Activated CD4-positive, alpha-beta T cell treated with anti-CD3 and anti-CD28 coated beads for 36 hours (primary cell): ENCODE measurements around the gene RCHY1. TPM values are rescaled to one million over a fixed set of nuclear protein-coding genes. Genes with fewer than 3 reads are reported as not detected.
A peak's percentile ranks its signal among the peaks of the same experiment; 100 is the strongest.
"Not testable (repeated sequence)": the region's sequence is repeated elsewhere in the genome, so short reads cannot be mapped to it uniquely, and the experiment has no call there.

Source experiments
- ATAC-seq: fragments of 200-7000 bp; cut with Tn5 transposase; one replicate; pipeline ENCODE4 v1.10.0; 2021; ENCODE audit warnings: mild to moderate bottlenecking, moderate library complexity
- CTCF ChIA-PET: fragments of 350-600 bp; sonication (Branson Sonifier 250); formaldehyde crosslinking; loops from one replicate; lab custom pipeline; 2021; ENCODE audit warnings: antibody characterized with exemption; lab: Charles Lee
- POLR2A ChIA-PET: fragments of 350-600 bp; sonication (Branson Sonifier 250); formaldehyde crosslinking; loops from one replicate; lab custom pipeline; 2021; ENCODE audit warnings: antibody characterized with exemption, inconsistent platforms; lab: Charles Lee
- DNase-seq: peaks from one replicate; pipeline ENCODE4 v3.0.0-alpha.2; 2020
- H3K27ac Mint-ChIP-seq: one replicate; pipeline ENCODE4 v1.8.0; 2021; ENCODE audit warnings: mixed read lengths
- H3K27me3 Mint-ChIP-seq: one replicate; pipeline ENCODE4 v1.8.0; 2021; ENCODE audit warnings: mixed read lengths
- H3K36me3 Mint-ChIP-seq: one replicate; pipeline ENCODE4 v1.8.0; 2021; ENCODE audit warnings: low read depth, mixed read lengths
- H3K4me1 Mint-ChIP-seq: one replicate; pipeline ENCODE4 v1.8.0; 2021; ENCODE audit warnings: mixed read lengths
- H3K4me3 Mint-ChIP-seq: one replicate; pipeline ENCODE4 v1.8.0; 2021; ENCODE audit warnings: mild to moderate bottlenecking, moderate library complexity, mixed read lengths
- H3K9me3 Mint-ChIP-seq: one replicate; pipeline ENCODE4 v1.8.0; 2021; ENCODE audit warnings: low read depth, mixed read lengths
- intact Hi-C, 2 experiments: fragments of 100-400 bp; cut with DNase I in 1 of 2; cut with micrococcal nuclease in 1 of 2; formaldehyde crosslinking; loops; one replicate each; pipeline versions ENCODE4 v1.14.2 to v1.15.1; 2022 to 2024; cut with DNase I, micrococcal nuclease
- total RNA-seq, 2 experiments: library from RNA; stranded (reverse); gene quantifications; one replicate each; pipeline ENCODE4 v1.2.3, GENCODE V29; 2021

Gene RCHY1
- total RNA-seq = 10 to 100 TPM; 32.9 to 33.7 TPM

DNA sequence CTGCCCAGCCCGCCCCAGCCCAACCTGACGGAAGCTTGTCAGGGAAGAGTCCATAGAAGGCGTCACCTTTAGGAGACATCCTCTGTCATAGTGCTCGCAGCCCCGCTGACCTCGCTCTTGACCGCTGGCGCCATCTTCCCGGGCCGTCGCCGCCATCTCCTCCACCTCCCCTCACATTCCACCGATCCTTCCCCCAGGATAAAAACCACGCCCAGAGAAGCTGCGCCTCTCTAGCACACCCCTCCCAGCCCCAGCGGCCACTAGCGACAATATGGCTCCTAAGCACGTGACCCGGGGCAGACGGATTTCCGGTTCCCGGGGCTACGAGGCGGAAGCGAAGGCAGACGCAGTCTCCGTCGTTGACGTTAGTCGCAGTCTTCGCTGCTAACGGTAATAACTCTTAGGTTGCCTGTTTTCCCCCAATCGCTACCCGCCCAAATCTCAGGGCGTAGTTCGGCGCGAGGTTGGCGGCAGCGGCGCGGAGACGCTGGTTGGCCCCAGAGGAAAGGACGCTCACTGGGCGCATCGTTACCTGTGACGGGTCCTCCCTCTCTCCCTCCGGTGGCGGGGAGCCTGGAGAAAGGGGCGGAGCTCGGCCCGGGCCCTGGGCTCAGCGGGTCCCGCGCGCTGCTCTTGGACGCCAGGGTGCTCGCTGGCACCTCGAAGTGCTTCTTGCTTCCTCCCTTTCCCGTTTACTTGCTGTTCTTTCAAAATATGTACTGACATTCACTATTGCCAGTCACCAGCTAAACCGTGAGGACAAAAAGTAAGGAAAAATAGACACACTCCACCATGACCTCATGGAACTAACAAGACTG, at the start of gene RCHY1, which contains the start of gene THAP6:
Gene RCHY1 (minus strand): TSS at position 273 of the 818 bp plus-strand sequence. CDS start 117 bp downstream, at position 156.
Gene THAP6 (plus strand): TSS at position 343 of the 818 bp plus-strand sequence. CDS start 980 bp downstream, outside the sequence.
- CTCF ChIA-PET = interaction anchor here (0.5 to 3.0 kb wide), 8 partner anchors 12 to 210 kb away, joined by 3 to 17 read pairs (median 4); partner anchors contain the start of gene USO1
- Mint-ChIP-seq H3K27ac (peak within 1 kb of the TSS; percentile 95), H3K4me1 (peaks cover 39% of the 10 kb centered on the region), H3K9me3 (no peaks in the 10 kb centered on the region), H3K27me3 (no peaks in the 10 kb centered on the region), H3K4me3 (no peak within 1 kb of the TSS), H3K36me3 (peaks cover 33% of the 10 kb centered on the region)
- ATAC-seq (peak; percentile 93), DNase-seq (peak; percentile 95)
- POLR2A ChIA-PET = interaction anchor here (0.5 to 1.9 kb wide), 4 partner anchors 134 to 213 kb away, joined by 3 to 8 read pairs (median 4); partner anchors contain the start of gene USO1
- intact Hi-C loops = loop anchor here (1.0 to 10.0 kb wide), 10 partner anchors 116 to 1640 kb away; partner anchors contain the start of genes G3BP2 (in 2 of the 2), NUP54 (in 2 of the 2), USO1 (in 2 of the 2) and CCNG2 (in 1 of the 2)

DNA sequence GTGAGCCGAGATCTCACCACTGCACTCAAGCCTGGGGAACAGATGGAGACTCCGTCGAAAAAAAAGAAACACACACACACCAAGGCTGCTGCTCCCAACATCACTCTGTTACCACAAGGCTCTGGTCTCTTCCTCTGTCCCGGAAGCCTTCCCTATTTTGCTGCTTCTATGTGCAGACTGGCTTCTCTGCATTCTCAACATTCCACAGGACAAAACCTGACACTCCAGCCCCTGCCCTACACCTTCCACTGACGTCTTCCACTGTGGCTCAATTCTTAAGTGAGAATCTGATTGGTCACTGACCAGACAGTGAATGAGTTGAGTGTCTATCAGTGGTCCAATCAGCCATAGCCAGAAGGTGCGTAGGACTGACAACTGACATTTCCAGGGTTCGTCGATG, 47.6 kb upstream of the RCHY1 start:
- ChIA-PET CTCF (no interaction called here), POLR2A (no interaction called here)
- Mint-ChIP-seq H3K27me3 (peaks cover 4% of the 10 kb centered on the region), H3K9me3 (no peaks in the 10 kb centered on the region), H3K4me1 (no peaks in the 10 kb centered on the region), H3K4me3 (no peak overlapping the region), H3K36me3 (no peaks in the 10 kb centered on the region), H3K27ac (no peak overlapping the region)
- intact Hi-C loops = no loop called here
- ATAC-seq = no peak
- DNase-seq = no peak

DNA sequence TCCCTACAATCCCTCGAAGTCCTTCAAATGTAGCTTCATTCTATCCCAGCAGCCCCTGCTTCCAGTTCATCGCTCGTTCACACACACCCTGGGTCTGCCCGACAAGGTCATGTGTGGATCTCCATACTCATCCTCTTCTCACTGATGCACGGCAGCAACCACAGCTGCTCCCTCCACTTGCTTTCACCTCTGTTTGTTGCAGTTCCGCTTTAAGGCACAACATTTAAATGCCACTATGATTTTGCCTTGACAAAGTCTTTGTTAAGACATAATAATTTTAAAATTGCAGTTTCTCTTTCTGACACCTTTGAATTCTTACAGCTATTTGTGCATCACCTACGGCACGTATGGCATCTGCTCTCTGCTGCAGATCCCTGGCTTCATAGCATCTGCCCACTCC, 43.5 kb upstream of the RCHY1 start:
- ChIA-PET POLR2A (no interaction called here), CTCF (interaction anchor here (0.6 to 0.7 kb wide), 2 partner anchors 110 to 248 kb away, joined by 3 read pairs; no protein-coding TSS in a partner anchor)
- DNase-seq (no peak), ATAC-seq (no peak)
- Mint-ChIP-seq H3K4me1 (no peaks in the 10 kb centered on the region), H3K4me3 (no peak overlapping the region), H3K27ac (no peak overlapping the region), H3K9me3 (no peaks in the 10 kb centered on the region), H3K36me3 (no peaks in the 10 kb centered on the region), H3K27me3 (peaks cover 2% of the 10 kb centered on the region)
- intact Hi-C loops = no loop called here

DNA sequence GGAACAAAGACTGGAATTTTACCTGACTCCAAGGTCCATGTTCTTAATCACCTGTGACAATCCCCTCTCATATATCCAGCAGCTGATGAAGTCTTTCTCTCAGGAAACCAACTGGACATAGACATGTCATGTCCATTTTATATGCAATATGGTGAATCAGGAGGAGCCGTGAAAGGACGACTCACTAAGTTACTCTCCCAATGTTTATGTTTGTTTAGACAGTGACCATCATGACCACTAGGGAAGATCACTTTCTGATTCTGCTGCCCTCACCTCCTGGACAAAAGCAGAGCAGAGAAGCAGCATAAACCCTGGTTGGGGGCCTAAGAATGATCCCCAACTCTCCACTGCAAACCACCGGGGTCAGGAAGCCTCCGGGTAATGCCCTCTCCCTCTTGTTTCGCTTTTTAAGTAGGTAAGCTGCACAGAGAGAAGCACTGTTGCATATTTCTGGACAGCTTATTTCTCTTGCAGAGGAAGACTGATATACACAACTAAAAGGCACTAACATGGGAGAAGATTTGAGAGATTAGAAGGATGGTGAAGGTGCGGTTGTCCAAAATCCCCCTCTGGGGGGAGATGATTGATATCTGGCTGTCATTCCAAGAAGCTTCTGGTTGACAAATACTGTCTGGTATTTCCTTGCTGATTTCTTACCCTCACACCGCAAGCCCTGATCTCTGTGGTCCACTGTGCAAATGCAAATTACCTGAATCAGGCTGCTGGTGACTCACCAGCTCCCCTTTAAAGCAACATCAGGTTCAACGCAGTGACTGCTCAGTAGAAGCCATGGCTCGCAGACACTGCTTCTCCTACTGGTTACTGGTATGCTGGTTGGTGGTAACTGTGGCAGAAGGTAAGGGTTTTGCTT, 41.3 kb upstream of the RCHY1 start, which contains the start of gene ODAPH:
Gene ODAPH (plus strand): TSS at position 773 of the 871 bp plus-strand sequence. CDS start 17 bp downstream, at position 790.
- DNase-seq (peak; percentile 47), ATAC-seq (peak; percentile 86)
- Mint-ChIP-seq H3K27ac (no peak within 1 kb of the TSS), H3K27me3 (peaks cover 2% of the 10 kb centered on the region), H3K36me3 (no peaks in the 10 kb centered on the region), H3K9me3 (no peaks in the 10 kb centered on the region), H3K4me3 (no peak within 1 kb of the TSS), H3K4me1 (no peaks in the 10 kb centered on the region)
- intact Hi-C loops = no loop called here
- CTCF ChIA-PET = interaction anchor here (0.7 to 0.8 kb wide), 2 partner anchors 13 to 140 kb away, joined by 3 read pairs; no protein-coding TSS in a partner anchor
- POLR2A ChIA-PET = no interaction called here

DNA sequence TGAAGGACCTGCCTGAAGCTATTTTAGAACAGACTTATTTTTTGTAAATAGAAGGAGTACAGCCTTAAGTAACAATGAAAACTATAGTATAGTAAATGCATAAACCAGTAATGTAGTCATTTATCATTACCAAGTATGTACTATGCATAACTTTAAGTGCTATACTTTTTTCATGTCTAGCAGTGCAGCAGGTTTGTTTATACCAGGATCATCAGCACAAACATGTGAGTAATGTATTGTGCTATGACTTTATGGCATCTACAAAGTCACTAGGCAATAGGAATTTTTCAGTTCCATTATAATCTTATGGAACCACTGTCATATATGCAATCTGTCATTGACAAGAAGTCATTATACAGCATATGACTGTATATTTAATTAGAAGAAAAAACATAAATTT, 38.2 kb upstream of the RCHY1 start:
- Mint-ChIP-seq H3K27me3 (no peaks in the 10 kb centered on the region), H3K4me1 (no peaks in the 10 kb centered on the region), H3K27ac (no peak overlapping the region), H3K4me3 (no peak overlapping the region), H3K9me3 (no peaks in the 10 kb centered on the region), H3K36me3 (no peaks in the 10 kb centered on the region)
- POLR2A ChIA-PET = no interaction called here
- ATAC-seq = no peak
- CTCF ChIA-PET = no interaction called here
- no peak for DNase-seq
- intact Hi-C loops = no loop called here

DNA sequence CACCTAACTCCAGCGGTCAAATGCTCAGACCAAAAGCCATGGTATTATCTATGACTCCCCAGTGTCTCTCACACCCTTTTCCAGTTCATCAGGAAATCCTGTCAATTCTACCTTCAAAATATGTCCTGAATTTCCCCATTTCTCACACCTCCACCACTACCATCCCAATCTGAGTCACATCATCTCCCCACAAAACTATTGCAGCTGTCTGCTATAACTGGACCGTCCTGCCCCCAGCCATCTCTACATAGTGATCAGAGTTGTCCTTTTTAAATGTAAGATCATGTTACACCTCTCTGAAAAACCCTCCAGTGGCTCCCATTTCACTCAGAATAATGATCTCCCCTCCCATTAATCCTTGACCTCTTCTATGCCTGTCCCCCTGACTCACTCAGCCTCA, 34.8 kb upstream of the RCHY1 start:
- no peaks in the 10 kb centered on the region for H3K4me1 Mint-ChIP-seq
- H3K27ac Mint-ChIP-seq = no peak overlapping the region
- ATAC-seq (no peak), DNase-seq (no peak)
- no peaks in the 10 kb centered on the region for H3K9me3 Mint-ChIP-seq
- no peak overlapping the region for H3K4me3 Mint-ChIP-seq
- intact Hi-C loops = no loop called here
- ChIA-PET POLR2A (no interaction called here), CTCF (no interaction called here)
- H3K27me3 Mint-ChIP-seq = no peaks in the 10 kb centered on the region
- H3K36me3 Mint-ChIP-seq = no peaks in the 10 kb centered on the region

DNA sequence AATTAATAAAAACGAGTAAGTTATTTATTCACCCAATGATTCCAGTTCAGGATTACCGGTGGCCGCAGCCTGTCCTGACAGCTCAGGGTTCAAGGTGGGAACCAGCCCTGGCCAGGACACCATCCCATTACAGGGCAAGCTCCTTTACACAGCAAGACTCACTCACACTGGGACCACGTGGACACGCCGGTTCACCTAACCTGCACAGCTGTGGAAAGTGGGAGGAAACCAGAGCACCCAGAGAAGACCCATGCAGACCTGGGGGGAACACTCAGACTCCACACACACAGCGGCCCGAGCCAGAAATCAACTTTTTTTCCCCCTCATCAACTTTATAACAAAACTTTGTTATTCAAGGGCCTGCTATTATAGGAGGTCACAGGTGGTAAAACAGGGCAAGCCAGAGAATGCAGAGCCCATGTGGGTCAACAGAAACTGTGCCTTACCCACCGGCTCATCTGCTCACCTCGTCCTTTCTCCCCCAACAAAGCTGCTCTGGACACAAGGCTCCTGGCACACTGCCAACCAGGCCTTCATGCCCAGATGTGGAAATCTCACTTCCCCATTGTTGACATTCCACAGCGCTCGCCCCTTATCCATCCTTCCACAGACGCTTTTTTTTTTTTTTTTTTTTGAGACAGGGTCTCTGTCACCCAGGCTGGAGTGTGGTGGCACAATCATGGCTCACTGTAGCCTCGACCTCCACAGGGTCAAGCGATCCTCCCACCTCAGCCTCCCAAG, 33.6 kb upstream of the RCHY1 start:
- ChIA-PET POLR2A (no interaction called here), CTCF (interaction anchor here (0.5 to 0.6 kb wide), 2 partner anchors 11 to 1141 kb away, joined by 3 read pairs; no protein-coding TSS in a partner anchor)
- no peak overlapping the region for H3K4me3 Mint-ChIP-seq
- DNase-seq (no peak), ATAC-seq (no peak)
- no peak overlapping the region for H3K27ac Mint-ChIP-seq
- H3K4me1 Mint-ChIP-seq = no peaks in the 10 kb centered on the region
- no peaks in the 10 kb centered on the region for H3K9me3 Mint-ChIP-seq
- H3K27me3 Mint-ChIP-seq = no peaks in the 10 kb centered on the region
- H3K36me3 Mint-ChIP-seq = no peaks in the 10 kb centered on the region
- intact Hi-C loops = no loop called here

DNA sequence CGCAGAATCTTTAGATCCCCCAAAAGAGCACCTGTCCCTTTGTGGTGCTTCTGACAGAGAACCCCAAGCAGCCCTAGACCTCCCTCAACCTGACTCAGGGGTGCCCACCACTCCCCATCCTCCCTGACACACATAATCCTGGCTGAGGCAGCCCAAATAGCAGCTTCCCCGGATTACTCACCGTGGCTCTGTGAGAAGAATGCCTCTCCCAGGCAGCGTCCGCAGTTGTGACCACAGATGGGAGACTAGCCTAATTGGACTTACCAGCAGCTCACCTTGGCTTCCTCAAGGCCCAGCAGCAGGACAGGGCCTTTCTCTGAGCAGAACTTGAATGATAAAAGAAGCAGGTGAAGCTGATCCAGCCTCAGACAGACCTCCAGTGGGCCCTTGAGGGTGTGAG, 31.3 kb upstream of the RCHY1 start:
- CTCF ChIA-PET = no interaction called here
- H3K4me1 Mint-ChIP-seq = no peaks in the 10 kb centered on the region
- no peak overlapping the region for H3K27ac Mint-ChIP-seq
- DNase-seq (no peak), ATAC-seq (no peak)
- H3K36me3 Mint-ChIP-seq = no peaks in the 10 kb centered on the region
- no peaks in the 10 kb centered on the region for H3K27me3 Mint-ChIP-seq
- intact Hi-C loops = no loop called here
- no peaks in the 10 kb centered on the region for H3K9me3 Mint-ChIP-seq
- no peak overlapping the region for H3K4me3 Mint-ChIP-seq
- POLR2A ChIA-PET = no interaction called here

DNA sequence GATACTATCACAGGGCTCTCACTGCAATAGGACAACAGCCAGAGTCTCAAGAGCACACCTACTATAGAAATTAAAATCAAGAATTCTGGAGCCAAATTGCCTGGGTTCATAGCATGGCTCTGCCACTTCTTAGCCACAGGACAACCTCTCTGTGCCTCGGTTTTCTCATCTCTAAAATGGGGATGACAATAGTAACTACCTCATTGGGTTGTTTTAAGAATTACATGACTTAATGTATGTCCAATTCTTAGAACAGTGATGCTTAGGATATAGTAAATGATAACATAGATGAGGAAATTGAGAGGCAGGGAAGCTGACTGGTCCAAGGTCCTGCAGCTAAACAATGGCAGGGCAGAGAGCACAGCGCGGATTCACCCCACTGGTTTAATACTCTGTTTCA, 30.7 kb upstream of the RCHY1 start:
- Mint-ChIP-seq H3K27ac (no peak overlapping the region), H3K9me3 (no peaks in the 10 kb centered on the region), H3K36me3 (no peaks in the 10 kb centered on the region), H3K4me3 (no peak overlapping the region), H3K4me1 (no peaks in the 10 kb centered on the region), H3K27me3 (no peaks in the 10 kb centered on the region)
- ATAC-seq (no peak), DNase-seq (no peak)
- CTCF ChIA-PET = no interaction called here
- POLR2A ChIA-PET = no interaction called here
- intact Hi-C loops = no loop called here

DNA sequence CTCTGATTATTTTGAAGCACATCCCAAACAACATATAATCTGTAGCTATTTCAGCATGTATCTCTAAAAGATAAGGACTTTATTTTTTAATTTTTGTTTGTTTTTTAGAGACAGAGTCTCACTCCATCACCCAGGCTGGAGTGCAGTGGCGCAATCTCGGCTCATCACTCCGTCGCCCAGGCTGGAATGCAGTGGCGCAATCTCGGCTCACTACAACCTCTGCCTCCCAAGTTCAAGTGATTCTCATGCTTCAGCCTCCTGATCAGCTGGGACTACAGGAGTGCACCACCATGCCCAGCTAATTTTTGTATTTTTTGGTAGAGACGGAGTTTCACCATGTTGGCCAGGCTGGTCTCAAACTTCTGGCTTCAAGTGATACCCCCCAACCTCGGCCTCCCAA, 30.0 kb upstream of the RCHY1 start:
- POLR2A ChIA-PET, H3K4me1 Mint-ChIP-seq, H3K9me3 Mint-ChIP-seq, DNase-seq, CTCF ChIA-PET, H3K27me3 Mint-ChIP-seq, ATAC-seq, H3K27ac Mint-ChIP-seq, H3K4me3 Mint-ChIP-seq, intact Hi-C loops, H3K36me3 Mint-ChIP-seq: not testable (repeated sequence)
